Stimulated activated CD8-positive, alpha-beta memory T cell treated with anti-CD3 and anti-CD28 coated beads, Interleukin-2, amount 100 ng/mL, for 1 hour (primary cell): ENCODE data around the gene MYO3B.
"Not testable (repeated sequence)": the region's sequence is repeated elsewhere in the genome, so short reads cannot be mapped to it uniquely, and the experiment has no call there.

Experiments used
- DNase-seq, 2 donors: peaks; one replicate each; pipeline ENCODE4 v3.0.0-alpha.2; 2020; ENCODE audit warnings: low read depth in 2 of 2

The MYO3B gene

DNA sequence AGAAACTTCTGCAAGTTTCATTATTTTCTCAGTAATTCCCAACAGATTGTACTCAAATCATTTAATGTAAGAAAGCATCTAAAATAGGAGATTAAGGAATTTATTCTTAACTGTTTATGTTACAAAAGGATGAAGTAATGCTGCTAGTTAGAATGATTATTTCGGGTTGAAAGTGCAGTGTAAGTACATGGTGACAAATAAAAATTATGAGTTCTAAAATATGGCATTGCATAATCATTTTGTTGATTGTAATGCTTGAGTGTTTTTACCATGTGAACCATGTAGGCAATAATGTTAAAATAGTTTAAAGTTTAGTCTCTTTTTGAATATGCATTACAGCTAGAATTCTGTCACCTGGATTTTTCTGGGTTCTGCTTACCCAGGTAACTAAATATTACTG, 388.2 kb downstream of the MYO3B start:
- DNase-seq = no peak

DNA sequence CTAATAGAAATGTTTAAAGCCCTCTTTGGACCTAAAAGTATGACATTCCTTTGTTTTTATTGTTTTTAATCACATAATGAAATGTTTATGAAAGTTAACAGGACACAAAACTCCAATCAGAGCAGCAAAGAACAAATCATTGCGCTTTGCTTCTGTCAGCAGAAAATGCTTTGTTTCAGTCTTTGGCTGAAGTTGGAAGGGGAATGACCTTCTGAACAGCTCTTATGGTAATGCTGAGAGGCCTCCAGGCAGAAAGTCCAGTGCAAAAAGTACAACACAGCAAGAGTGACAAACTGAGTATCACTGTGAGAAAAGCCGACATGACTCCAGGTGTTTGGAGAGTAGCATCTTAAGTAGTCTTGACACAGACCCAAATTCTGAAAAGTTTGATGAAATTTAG, 389.5 kb downstream of the MYO3B start:
- no peak for DNase-seq

- DNase-seq = no peak
Observed at GRCh38 chr2:170568511-170568910, 390.6 kb downstream of the MYO3B start.

DNA sequence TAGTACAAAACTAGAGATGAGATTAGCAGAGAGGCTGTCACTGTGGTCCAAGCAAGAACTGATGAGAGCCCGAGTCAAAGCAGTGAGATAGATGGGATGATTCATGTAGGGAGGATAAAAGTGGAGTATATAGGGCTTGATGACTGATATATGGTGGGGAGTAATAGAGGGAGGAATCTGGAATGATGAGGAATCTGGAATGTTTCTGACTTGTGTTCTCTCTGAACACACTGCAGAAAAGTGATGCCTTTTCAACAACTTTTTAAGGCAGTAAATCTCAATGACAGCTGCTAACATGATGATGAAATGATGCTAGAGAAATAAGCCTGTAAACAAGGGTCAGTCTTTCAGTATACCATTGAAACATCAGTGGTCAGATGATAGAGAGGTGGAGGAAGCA, 393.7 kb downstream of the MYO3B start:
- DNase-seq = no peak

- DNase-seq = no peak
Observed at GRCh38 chr2:170573671-170574070, 395.7 kb downstream of the MYO3B start.

GRCh38 chr2:170576296-170576695, 398.3 kb downstream of the MYO3B start:
- DNase-seq = no peak

DNA sequence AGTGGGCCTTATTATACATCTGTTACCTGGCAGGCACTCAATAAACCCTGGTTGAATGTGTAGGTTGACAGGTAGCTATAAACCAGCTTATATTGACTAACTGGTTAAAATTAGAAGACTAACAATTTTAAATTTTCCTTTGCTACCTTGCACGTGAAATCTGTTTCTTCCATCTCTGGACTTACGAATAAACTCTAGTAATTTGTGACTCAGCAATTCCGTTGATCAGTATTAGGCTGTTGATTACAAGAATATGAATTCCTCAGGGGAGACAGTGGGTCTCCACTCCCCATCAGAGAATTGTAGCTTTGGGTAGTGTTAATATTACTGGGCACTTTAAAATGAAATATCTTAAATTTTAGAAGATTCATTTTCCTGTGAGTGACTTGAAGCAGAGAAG, 399.4 kb downstream of the MYO3B start:
- DNase-seq = no peak

- no peak for DNase-seq
Observed at GRCh38 chr2:170578606-170579005, 400.7 kb downstream of the MYO3B start.

- DNase-seq = no peak
Observed at GRCh38 chr2:170579511-170579910, 401.6 kb downstream of the MYO3B start.

- DNase-seq = no peak
Observed at GRCh38 chr2:170582313-170582712, 404.4 kb downstream of the MYO3B start.

DNA sequence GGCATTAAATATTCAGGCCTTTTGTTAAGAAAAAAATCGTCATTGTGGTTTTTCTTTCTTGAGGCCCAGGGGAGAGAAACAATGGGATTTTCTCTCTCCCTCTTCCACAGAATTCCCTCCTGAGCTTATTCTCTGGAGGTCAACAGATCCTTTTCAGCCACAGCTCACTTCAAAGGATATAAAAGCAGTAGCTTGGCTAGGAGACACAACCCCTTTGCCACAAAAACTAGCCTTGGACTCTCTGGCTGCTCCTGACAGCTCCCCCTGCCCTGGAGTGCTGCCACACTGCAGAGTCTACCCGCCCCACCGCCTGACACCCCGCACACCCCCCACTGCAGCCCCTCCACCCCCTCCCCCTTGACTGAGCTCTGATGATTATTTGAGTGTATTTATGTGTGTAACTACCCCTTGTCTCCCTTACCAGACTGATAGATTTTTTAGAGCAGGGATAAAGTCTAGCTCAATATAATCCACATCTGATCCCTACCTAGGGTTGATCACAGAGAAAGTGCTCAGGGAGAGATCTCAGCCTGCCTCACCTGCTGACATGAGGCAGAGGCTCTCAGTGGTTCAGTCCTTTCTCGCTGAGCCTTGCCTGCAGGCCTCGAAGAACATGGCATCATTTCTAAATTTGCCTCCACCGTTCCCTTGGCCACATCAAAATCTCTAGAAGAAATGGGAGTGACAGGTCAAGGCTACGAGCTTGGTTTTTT, 405.0 kb downstream of the MYO3B start:
- no peak for DNase-seq

GRCh38 chr2:170585067-170585466, 407.1 kb downstream of the MYO3B start:
- no peak for DNase-seq

- no peak for DNase-seq
Observed at GRCh38 chr2:170586571-170587095, 408.7 kb downstream of the MYO3B start.

- DNase-seq = no peak
Observed at GRCh38 chr2:170587117-170587516, 409.2 kb downstream of the MYO3B start.

DNA sequence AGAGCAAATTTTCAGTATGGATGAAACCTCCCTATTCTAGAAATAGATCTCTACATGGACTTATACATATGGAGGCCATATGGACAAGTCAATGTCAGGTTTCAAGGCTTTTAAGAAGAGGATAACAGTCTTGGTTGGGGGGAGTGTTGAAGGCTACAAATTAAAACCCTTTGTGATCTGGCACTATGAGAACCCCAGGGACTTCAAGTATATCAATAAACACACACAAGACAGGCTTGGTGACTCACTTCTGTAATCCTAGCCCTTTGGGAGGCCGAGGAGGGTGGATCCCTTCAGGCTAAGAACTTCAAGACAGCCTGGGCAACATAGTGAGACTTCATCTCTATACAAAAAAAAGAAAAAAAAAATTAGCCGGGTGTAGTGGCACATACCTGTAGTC, 410.0 kb downstream of the MYO3B start:
- DNase-seq = no peak

DNA sequence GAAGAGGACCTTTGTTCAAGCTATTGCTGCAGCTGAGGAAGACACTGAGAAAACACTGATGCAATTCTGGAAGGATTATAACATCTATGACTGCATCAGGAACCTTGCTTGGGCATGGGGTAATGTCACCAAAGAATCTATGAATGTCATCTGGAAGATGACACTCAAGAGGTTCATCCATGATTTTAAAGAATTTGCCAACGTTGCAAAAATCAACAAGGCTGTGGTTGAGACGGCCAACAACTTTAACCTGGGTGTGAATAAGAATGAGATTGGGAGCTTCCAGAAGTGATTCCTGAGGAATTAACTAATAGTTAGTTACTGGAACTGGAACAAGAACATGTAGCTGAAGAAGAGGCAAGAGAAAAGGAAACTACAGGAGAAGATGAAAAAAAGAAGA, 410.8 kb downstream of the MYO3B start:
- no peak for DNase-seq

GRCh38 chr2:170596576-170596975, 418.6 kb downstream of the MYO3B start:
- DNase-seq = no peak

DNA sequence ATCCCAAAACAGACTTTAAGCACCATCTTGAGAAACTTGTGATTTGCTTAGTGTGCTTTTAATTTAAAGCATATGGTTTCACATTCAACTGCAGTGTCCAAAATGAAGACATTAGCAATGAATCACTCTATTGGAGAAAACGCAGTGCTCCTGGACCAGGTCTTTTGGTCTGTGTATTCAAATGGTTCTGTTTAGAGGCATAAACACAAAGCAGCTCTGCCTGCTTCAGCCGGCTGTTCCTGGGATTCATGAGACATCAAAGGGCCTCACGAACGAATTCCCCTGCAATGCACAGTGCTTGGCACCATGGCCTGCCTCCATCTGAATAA, 420.1 kb downstream of the MYO3B start:
- DNase-seq = no peak

DNA sequence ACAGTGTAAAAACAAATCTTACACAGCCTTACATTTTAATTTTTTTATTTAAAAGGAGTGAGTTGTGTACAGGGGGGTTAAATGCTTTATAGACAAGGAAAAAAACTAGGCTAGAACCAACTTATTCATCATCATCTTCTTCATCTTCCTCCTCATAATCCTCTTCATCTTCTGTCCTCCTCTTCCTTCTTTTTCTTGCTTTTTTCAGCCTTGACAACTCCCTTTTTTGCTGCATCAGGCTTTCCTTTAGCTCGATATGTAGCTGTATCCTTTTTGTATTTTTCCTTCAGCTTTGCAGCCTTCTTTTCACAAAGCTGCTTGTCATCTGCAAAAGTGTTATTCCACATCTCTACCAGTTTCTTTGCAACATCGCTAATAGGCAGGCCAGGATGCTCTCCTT, 423.5 kb downstream of the MYO3B start:
- no peak for DNase-seq

DNA sequence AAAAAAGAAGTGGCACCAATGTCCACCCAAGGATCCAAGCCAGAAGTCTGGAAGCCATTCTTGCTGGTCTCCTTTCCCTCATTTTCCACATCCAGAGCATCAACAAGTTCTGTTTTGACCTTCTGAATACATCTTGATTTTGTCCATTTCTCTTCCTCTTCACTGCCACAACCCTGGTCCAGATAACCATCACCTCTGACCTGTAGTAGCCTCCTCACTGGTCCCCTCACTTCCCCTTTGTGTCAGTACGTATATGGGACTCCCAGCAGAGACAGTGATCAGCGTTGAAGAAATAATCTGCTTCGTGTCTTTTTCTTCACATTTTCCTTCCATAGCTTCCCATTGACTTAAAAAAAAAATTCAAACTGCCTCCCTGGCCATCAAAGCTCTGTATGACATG, 427.9 kb downstream of the MYO3B start:
- no peak for DNase-seq

DNA sequence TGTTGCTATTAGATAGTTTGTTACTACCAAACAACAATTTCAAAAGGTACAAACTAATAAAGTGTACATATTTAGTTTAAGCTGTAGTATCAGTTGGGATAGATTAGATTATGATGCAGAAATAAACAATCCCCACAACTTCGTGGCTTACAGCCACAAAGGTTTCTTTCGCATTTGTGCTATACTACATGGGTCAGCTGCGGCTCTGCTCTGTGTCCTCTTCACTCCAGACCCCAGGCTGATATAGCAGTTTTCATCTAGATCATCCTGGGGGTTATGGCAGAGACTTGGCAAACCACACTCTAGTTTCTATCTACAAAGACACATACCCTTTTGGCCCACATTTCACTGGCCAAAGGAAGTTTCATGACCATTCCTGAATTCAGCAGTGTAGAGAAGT, 429.2 kb downstream of the MYO3B start:
- no peak for DNase-seq

DNA sequence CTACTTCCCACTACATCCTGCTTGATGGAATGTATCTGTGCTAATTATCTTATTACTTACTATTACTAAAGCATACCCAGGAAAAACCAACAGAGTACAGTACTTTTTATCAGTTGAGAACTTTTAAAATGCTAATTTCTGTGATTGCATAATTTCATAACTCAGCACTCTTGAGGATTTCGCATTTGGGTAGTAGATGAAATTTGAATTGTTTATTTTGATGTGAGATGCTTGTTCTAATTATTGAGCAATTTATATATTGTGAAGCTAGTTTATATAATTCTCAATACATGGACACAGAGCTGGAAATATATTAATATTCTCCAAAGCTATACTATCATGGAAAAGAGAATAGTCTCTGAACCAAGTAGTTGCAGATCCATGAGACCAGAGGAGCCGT, 432.7 kb downstream of the MYO3B start:
- no peak for DNase-seq

DNA sequence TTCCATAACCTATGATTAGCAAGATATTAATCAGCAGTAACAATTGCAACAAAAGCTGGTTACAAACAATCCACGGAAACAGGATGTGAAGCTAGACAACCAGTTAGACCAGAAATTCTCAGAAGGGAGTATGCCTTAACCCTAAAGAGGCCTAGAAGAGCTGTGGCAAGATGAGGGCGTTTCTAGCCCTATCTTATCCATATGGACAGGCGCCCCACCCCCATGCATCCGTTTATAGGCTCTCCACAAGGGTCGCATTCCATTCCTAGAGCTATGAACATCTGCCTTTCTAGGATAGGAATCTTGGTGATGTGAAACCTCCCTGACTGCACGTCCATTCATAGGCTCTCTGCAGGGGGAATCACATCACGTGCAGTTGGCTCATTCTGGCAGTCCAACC, 441.0 kb downstream of the MYO3B start:
- not testable (repeated sequence) for DNase-seq

DNA sequence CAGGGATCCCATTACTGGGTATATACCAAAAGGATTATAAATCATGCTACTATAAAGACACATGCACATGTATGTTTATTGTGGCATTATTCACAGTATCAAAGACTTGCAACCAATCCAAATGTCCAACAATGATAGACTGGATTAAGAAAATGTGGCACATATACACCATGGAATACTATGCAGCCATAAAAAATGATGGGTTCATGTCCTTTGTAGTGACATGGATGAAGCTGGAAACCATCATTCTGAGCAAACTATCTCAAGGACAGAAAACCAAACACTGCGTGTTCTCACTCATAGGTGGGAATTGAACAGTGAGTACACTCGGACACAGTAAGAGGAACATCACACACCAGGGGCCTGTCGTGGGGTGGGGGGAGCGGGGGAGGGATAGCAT, 457.1 kb downstream of the MYO3B start:
- DNase-seq = not testable (repeated sequence)
